Fibroblast of lung (primary cell): ENCODE results near the gene RPL29.

Source experiments
- CTCF ChIP-seq, 2 donors: IDR thresholded peaks in 1 of 2; conservative IDR thresholded peaks in 1 of 2; 1 replicate in 1 of 2; 2 replicates in 1 of 2; pipeline ENCODE4 v1.5.1; 2011 to 2012; ENCODE audit warnings: low read length in 2 of 2, control low read depth in 1 of 2, inconsistent platforms in 1 of 2, low read depth in 1 of 2, mild to moderate bottlenecking in 1 of 2
- EZH2 ChIP-seq: IDR thresholded peaks from 2 replicates; pipeline ENCODE4 v1.5.1; 2012; ENCODE audit warnings: low read length, control low read depth, mild to moderate bottlenecking; ENCODE audit errors: missing control alignments

- TF ChIP-seq CTCF (conservative IDR thresholded peaks at IDR 0.05 in 1 of 2, IDR thresholded peaks at IDR 0.05 in 1 of 2; ENCODE audit: low read depth in 1 of 2, low read length in 2 of 2) (no peak), EZH2 (no peak)
These were observed 49.3 kb upstream of the RPL29 start for GRCh38 chr3:52044869-52045619.
